GM12878 (cell line): ENCODE results near the gene IFIT3. TPM values are rescaled to one million over a fixed set of nuclear protein-coding genes. Genes with fewer than 3 reads are reported as not detected.

Experiments
- ATAC-seq: fragments of 200-7000 bp; cut with Tn5 transposase; 3 replicates; pipeline ENCODE4 v1.9.1; 2020; ENCODE audit warnings: mild to moderate bottlenecking, moderate library complexity
- BruUV-seq: library from RNA; stranded (reverse); fragments of 400-500 nt; replicated peaks from 2 replicates; lab custom pipeline; 2021; lab: Mats Ljungman, UMichigan
- CTCF ChIA-PET: fragments of 300-600 bp; sonication (Branson Sonifier 250); formaldehyde crosslinking; extraction: SDS; loops from one replicate; lab custom pipeline; 2021; ENCODE audit warnings: inconsistent platforms; lab: Yijun Ruan, JAX
- POLR2A ChIA-PET: fragments of 350-600 bp; formaldehyde crosslinking; extraction: SDS; loops from one replicate; lab custom pipeline; 2021; ENCODE audit warnings: inconsistent platforms; lab: Charles Lee
- RAD21 ChIA-PET: fragments of 300-600 bp; sonication (Branson Sonifier 250); formaldehyde crosslinking; loops from one replicate; lab custom pipeline; 2023; ENCODE audit warnings: antibody characterized with exemption; ENCODE audit not compliant: unreplicated experiment; lab: Charles Lee
- SMC1A ChIA-PET: fragments of 300-600 bp; sonication (Branson Sonifier 250); formaldehyde crosslinking; loops from one replicate; lab custom pipeline; 2023; ENCODE audit not compliant: unreplicated experiment, uncharacterized antibody; lab: Charles Lee
- DNase-seq: peaks from one replicate; pipeline ENCODE4 v3.0.0-alpha.2; 2011; ENCODE audit warnings: low read depth, low spot score
- FAIRE-seq: peaks from 3 replicates; lab custom pipeline; 2011; peaks lifted over from hg19 to GRCh38; lab: Jason Lieb, UNC
- H2AFZ ChIP-seq: 2 replicates; pipeline ENCODE4 v1.6.0; 2011; ENCODE audit warnings: low read depth, low read length, control low read depth; ENCODE audit not compliant: control insufficient read depth
- H3K27ac ChIP-seq: 2 replicates; pipeline ENCODE4 v1.5.1; 2011; ENCODE audit warnings: control low read depth; ENCODE audit not compliant: control insufficient read depth, insufficient read depth
- H3K27me3 ChIP-seq, 2 experiments: replicated peaks in 1 of 2; 2 replicates each; pipeline versions ENCODE4 v1.6.0 to v1.6.1; 2011; ENCODE audit warnings: low read length in 1 of 2; ENCODE audit not compliant: control insufficient read depth in 2 of 2, insufficient read depth in 2 of 2
- H3K36me3 ChIP-seq, 2 experiments: 2 replicates each; pipeline ENCODE4 v1.5.1; 2011; ENCODE audit warnings: low read length in 1 of 2; ENCODE audit not compliant: control insufficient read depth in 2 of 2, insufficient read depth in 2 of 2
- H3K4me1 ChIP-seq: 2 replicates; pipeline ENCODE4 v1.6.1; 2011; ENCODE audit warnings: mild to moderate bottlenecking, low read length, moderate library complexity, mixed read lengths; ENCODE audit not compliant: control insufficient read depth, insufficient read depth
- H3K4me2 ChIP-seq: 2 replicates; pipeline ENCODE4 v1.6.0; 2011; ENCODE audit warnings: control low read depth; ENCODE audit not compliant: control insufficient read depth, insufficient read depth
- H3K4me3 ChIP-seq: fragments of 200-600 bp; sonication (generic); 2 replicates; pipeline ENCODE4 v1.5.1; 2016
- H3K79me2 ChIP-seq: 2 replicates; pipeline ENCODE4 v1.6.0; 2011; ENCODE audit warnings: low read length; ENCODE audit not compliant: control insufficient read depth, insufficient read depth
- H3K9ac ChIP-seq: 2 replicates; pipeline ENCODE4 v1.8.0; 2011; ENCODE audit warnings: low read length, control low read depth, mixed read lengths; ENCODE audit not compliant: control insufficient read depth, insufficient read depth
- H3K9me3 ChIP-seq: replicated peaks from 3 replicates; pipeline ENCODE4 v1.5.1; 2011; ENCODE audit warnings: mild to moderate bottlenecking, low read length; ENCODE audit not compliant: control insufficient read depth, insufficient read depth
- H4K20me1 ChIP-seq: 2 replicates; pipeline ENCODE4 v1.6.0; 2011; ENCODE audit not compliant: control insufficient read depth, insufficient read depth
- CEBPB ChIP-seq, 2 experiments: fragments of 150-350 bp in 1 of 2; IDR thresholded peaks; 2 replicates each; pipeline ENCODE4 v1.6.1; 2012 to 2014; ENCODE audit warnings: low read depth in 2 of 2, low read length in 2 of 2, borderline replicate concordance in 1 of 2, inconsistent platforms in 1 of 2
- E2F4 ChIP-seq: IDR thresholded peaks from 2 replicates; pipeline ENCODE4 v1.6.1; 2012; ENCODE audit warnings: low read depth, low read length, improper control_type of control experiment
- KAT2A ChIP-seq: conservative IDR thresholded peaks from 2 replicates; pipeline ENCODE4 v1.6.1; 2011; ENCODE audit warnings: low read depth, low read length; ENCODE audit not compliant: control insufficient read depth
- MYB ChIP-seq: fragments of 150-350 bp; IDR thresholded peaks from 2 replicates; pipeline ENCODE4 v1.6.1; 2014; ENCODE audit warnings: mild to moderate bottlenecking, low read depth, low read length, borderline replicate concordance
- RB1 ChIP-seq: fragments of 450-650 bp; formaldehyde crosslinking; IDR thresholded peaks from 2 replicates; pipeline ENCODE4 v1.6.1; 2017; ENCODE audit warnings: mild to moderate bottlenecking, borderline replicate concordance
- TBL1XR1 ChIP-seq: IDR thresholded peaks from 2 replicates; pipeline ENCODE4 v1.6.1; 2012; ENCODE audit warnings: low read depth, low read length, improper control_type of control experiment
- ZNF384 ChIP-seq: IDR thresholded peaks from 2 replicates; pipeline ENCODE4 v1.6.1; 2012; ENCODE audit warnings: low read depth, mild to moderate bottlenecking, low read length, improper control_type of control experiment, borderline replicate concordance
- WGBS: methylation state at CpG from one replicate; pipeline ENCODE4 v1.1.6; 2016; ENCODE audit warnings: low lambda C conversion rate; ENCODE audit not compliant: insufficient replicate concordance, insufficient coverage; ENCODE audit errors: missing lambda C conversion rate; 5-methylcytosine and 5-hydroxymethylcytosine counted together
- in situ Hi-C: fragments of 300-500 bp; cut with MboI; formaldehyde crosslinking; loops from 9 replicates; pipeline ENCODE4 v1.14.3; 2018; ENCODE audit warnings: mixed read lengths
- intact Hi-C: fragments of 100-400 bp; cut with micrococcal nuclease; formaldehyde crosslinking; loops from one replicate; pipeline ENCODE4 v1.14.2; 2022; ENCODE audit not compliant: unreplicated experiment
- polyA plus RNA-seq, 11 experiments: library from polyadenylated mRNA; depleted of rRNA in 4 of 11; unstranded in 6 of 11; stranded (reverse) in 5 of 11; fragments of >200 nt; fragmentation: Nextera tagmentation in 4 of 11; fragmentation: Illumina TruSeq in 1 of 11; extraction: Ambion mirVana in 4 of 11; extraction: Trizol in 1 of 11; gene quantifications; 1 replicate in 1 of 11; 2 replicates in 10 of 11; pipeline versions ENCODE4 v1.2.1 to v1.2.3, GENCODE V29; 2011 to 2016; ENCODE audit warnings: inconsistent platforms in 2 of 11, missing spikeins in 2 of 11, low read depth in 1 of 11
- total RNA-seq, 4 experiments: library from RNA; depleted of rRNA in 3 of 4; stranded (reverse); fragments of >200 nt in 3 of 4; fragmentation: Illumina TruSeq in 1 of 4; extraction: Trizol in 1 of 4; gene quantifications; 2 replicates each; pipeline versions ENCODE4 v1.2.1 to v1.2.3, GENCODE V29; 2013 to 2021

The IFIT3 gene
- total and polyA plus RNA-seq, 10 of the 15 experiments (the other 5 are each of a cell fraction or from before 2014, with no cell fraction given): 27.0 to 70.2 (median 51.1) TPM

DNA sequence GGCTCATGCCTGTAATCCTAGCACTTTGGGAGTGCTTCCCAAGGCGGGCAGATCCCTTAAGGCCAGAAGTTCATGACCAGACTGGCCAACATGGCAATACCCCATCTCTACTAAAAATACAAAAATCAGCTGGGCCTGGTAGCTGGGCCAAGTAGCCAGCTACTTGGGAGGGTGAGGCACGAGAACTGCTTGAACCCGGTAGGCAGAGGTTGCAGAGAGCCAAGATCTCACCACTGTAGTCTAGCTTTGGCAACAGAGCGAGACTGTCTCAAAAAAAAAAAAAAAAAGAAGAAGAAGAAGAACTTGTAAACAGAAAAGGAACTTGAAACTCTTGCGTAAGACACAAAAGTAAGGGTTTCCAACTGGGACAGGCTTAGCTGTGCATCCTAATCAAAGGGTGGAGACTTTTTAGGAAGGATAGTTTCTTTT lies 31.6 kb upstream of the IFIT3 start:
- Histone ChIP-seq H3K4me1 (peaks cover 15% of the 10 kb centered on the region; the same call in 1 of the 2 replicates), H3K27me3 (no peaks in the 10 kb centered on the region), H4K20me1 (no peaks in the 10 kb centered on the region), H3K9ac (no peak overlapping the region; the same call in 1 of the 2 replicates), H3K79me2 (no peaks in the 10 kb centered on the region), H3K27ac (no peak overlapping the region), H2AFZ (no peak overlapping the region), H3K4me2 (peak overlapping the region; percentile 49), H3K9me3 (no peaks in the 10 kb centered on the region), H3K36me3 (no peaks in the 10 kb centered on the region), H3K4me3 (peak overlapping the region; percentile 18; the same call in 1 of the 2 replicates)
- in situ Hi-C loops (no loop called here), intact Hi-C loops (no loop called here)
- ChIA-PET POLR2A (interaction anchor here (0.6 to 0.7 kb wide), 2 partner anchors 215 to 753 kb away, joined by 4 to 5 read pairs; no protein-coding TSS in a partner anchor), CTCF (interaction anchor here (0.6 to 3.6 kb wide), 3 partner anchors 63 to 405 kb away, joined by 3 to 56 read pairs (median 3); partner anchors contain the start of gene KIF20B), RAD21 (interaction anchor here (0.7 to 4.0 kb wide), 8 partner anchors 13 to 198 kb away, joined by 3 to 31 read pairs (median 4); partner anchors contain the start of genes IFIT3 and IFIT5), SMC1A (interaction anchor here (1.0 to 4.4 kb wide), 5 partner anchors 23 to 96 kb away, joined by 3 to 60 read pairs (median 4); partner anchors contain the start of gene IFIT1)
- ATAC-seq: peak; percentile 75
- peak; percentile 84 for TF ChIP-seq ZNF384
- TF ChIP-seq TBL1XR1: no peak
- no peak for TF ChIP-seq E2F4
- no peak for TF ChIP-seq RB1
- TF ChIP-seq KAT2A: no peak
- TF ChIP-seq MYB: no peak
- TF ChIP-seq CEBPB (IDR thresholded peaks at IDR 0.05; ENCODE audit: borderline replicate concordance in 1 of 2, low read depth in 2 of 2, low read length in 2 of 2): peak in 1 of 2 experiments; percentile 78; a peak in 2 of 4 replicates
- FAIRE-seq: no peak
- 18% methylated on average over 5 of the region's 5 CpGs for WGBS
- no TSS peak for BruUV-seq
- no peak for DNase-seq
